Osteoblast (primary cell): ENCODE results near the gene DENND5A. TPM values are rescaled to one million over a fixed set of nuclear protein-coding genes. Genes with fewer than 3 reads are reported as not detected.
A peak's percentile ranks its signal among the peaks of the same experiment; 100 is the strongest.

ENCODE experiments used
- DNase-seq: peaks from one replicate; pipeline ENCODE4 v3.0.0; 2011; ENCODE audit warnings: low spot score, mixed read lengths; ENCODE audit not compliant: insufficient read length; ENCODE audit errors: missing footprints
- H2AFZ ChIP-seq: 2 replicates; pipeline ENCODE4 v1.6.0; 2011; ENCODE audit warnings: mild to moderate bottlenecking, low read length
- H3K27ac ChIP-seq: 2 replicates; pipeline ENCODE4 v1.5.1; 2011; ENCODE audit warnings: mild to moderate bottlenecking, low read depth, low read length, moderate library complexity
- H3K27me3 ChIP-seq: 2 replicates; pipeline ENCODE4 v1.6.0; 2012; ENCODE audit warnings: mild to moderate bottlenecking, control low read depth, inconsistent platforms, low read length, moderate library complexity; ENCODE audit not compliant: insufficient read depth
- H3K36me3 ChIP-seq: 2 replicates; pipeline ENCODE4 v1.5.1; 2011; ENCODE audit warnings: mild to moderate bottlenecking, low read length, control low read depth, moderate library complexity; ENCODE audit not compliant: insufficient read depth
- H3K4me1 ChIP-seq: 2 replicates; pipeline ENCODE4 v1.5.1; 2011; ENCODE audit warnings: mild to moderate bottlenecking, low read length, control low read depth, moderate library complexity; ENCODE audit not compliant: insufficient read depth
- H3K4me2 ChIP-seq: 2 replicates; pipeline ENCODE4 v1.6.0; 2011; ENCODE audit warnings: mild to moderate bottlenecking, low read length; ENCODE audit not compliant: insufficient read depth
- H3K4me3 ChIP-seq: fragments of 200-600 bp; sonication (generic); 3 replicates; pipeline ENCODE4 v1.5.1; 2012; ENCODE audit warnings: mild to moderate bottlenecking, low read length, inconsistent platforms; ENCODE audit not compliant: insufficient read depth
- H3K79me2 ChIP-seq: 2 replicates; pipeline ENCODE4 v1.6.0; 2012; ENCODE audit warnings: mild to moderate bottlenecking, low read length, control low read depth, inconsistent platforms; ENCODE audit not compliant: insufficient read depth
- H3K9me3 ChIP-seq: 2 replicates; pipeline ENCODE4 v1.5.1; 2011; ENCODE audit warnings: low read depth, low read length, control low read depth
- H4K20me1 ChIP-seq: 2 replicates; pipeline ENCODE4 v1.6.0; 2012; ENCODE audit warnings: mild to moderate bottlenecking, low read length, control low read depth; ENCODE audit not compliant: insufficient read depth
- CTCF ChIP-seq: IDR thresholded peaks from 2 replicates; pipeline ENCODE4 v1.5.1; 2011; ENCODE audit warnings: mild to moderate bottlenecking, low read depth, low read length, moderate library complexity; ENCODE audit errors: extremely low read depth
- total RNA-seq: library from RNA; depleted of rRNA; stranded (reverse); fragments of >200 nt; gene quantifications from 2 replicates; pipeline ENCODE4 v1.2.3, GENCODE V29; 2012

Gene DENND5A
- total RNA-seq, 1 donor: 183 TPM

- DNase-seq: no peak
- Histone ChIP-seq H2AFZ (no peak overlapping the region), H3K36me3 (no peaks in the 10 kb centered on the region), H3K9me3 (no peaks in the 10 kb centered on the region), H3K79me2 (peaks cover 18% of the 10 kb centered on the region), H3K4me2 (no peak overlapping the region), H3K27ac (no peak overlapping the region), H3K4me3 (no peak overlapping the region), H4K20me1 (peaks cover 2% of the 10 kb centered on the region), H3K27me3 (no peaks in the 10 kb centered on the region), H3K4me1 (peaks cover 5% of the 10 kb centered on the region)
- no peak for TF ChIP-seq CTCF
Observed at GRCh38 chr11:9267680-9268079, 2.5 kb upstream of the DENND5A start.

- H3K27me3 ChIP-seq: no peaks in the 10 kb centered on the region
- no peaks in the 10 kb centered on the region for H3K36me3 ChIP-seq
- peaks cover 25% of the 10 kb centered on the region for H3K79me2 ChIP-seq
- H2AFZ ChIP-seq: no peak overlapping the region
- H3K9me3 ChIP-seq: no peaks in the 10 kb centered on the region
- no peak for DNase-seq
- TF ChIP-seq CTCF: no peak
- H3K4me1 ChIP-seq: peaks cover 9% of the 10 kb centered on the region
- no peak overlapping the region for H3K4me3 ChIP-seq
- no peak overlapping the region for H3K27ac ChIP-seq
- H3K4me2 ChIP-seq: no peak overlapping the region
- peaks cover 9% of the 10 kb centered on the region for H4K20me1 ChIP-seq
Observed at GRCh38 chr11:9266926-9267325, 1.8 kb upstream of the DENND5A start.

GRCh38 chr11:9266132-9266736, 1.1 kb upstream of the DENND5A start:
- no peaks in the 10 kb centered on the region for H3K27me3 ChIP-seq
- H3K36me3 ChIP-seq: no peaks in the 10 kb centered on the region
- no peak for TF ChIP-seq CTCF
- DNase-seq: peak; percentile 50
- H3K4me1 ChIP-seq: peaks cover 13% of the 10 kb centered on the region
- H3K4me2 ChIP-seq: peak overlapping the region; percentile 76
- peaks cover 32% of the 10 kb centered on the region for H3K79me2 ChIP-seq
- H3K4me3 ChIP-seq: no peak overlapping the region
- no peak overlapping the region for H3K27ac ChIP-seq
- H2AFZ ChIP-seq: no peak overlapping the region
- no peaks in the 10 kb centered on the region for H3K9me3 ChIP-seq
- peaks cover 12% of the 10 kb centered on the region for H4K20me1 ChIP-seq

GRCh38 chr11:9264316-9265210, 587 bp downstream of the DENND5A start:
- Histone ChIP-seq H3K4me1 (peaks cover 16% of the 10 kb centered on the region), H4K20me1 (peaks cover 23% of the 10 kb centered on the region), H3K27me3 (no peaks in the 10 kb centered on the region), H3K9me3 (no peaks in the 10 kb centered on the region), H2AFZ (peak overlapping the region; percentile 75), H3K79me2 (peaks cover 49% of the 10 kb centered on the region), H3K27ac (peak overlapping the region; percentile 90), H3K4me3 (peak overlapping the region; percentile 93), H3K36me3 (no peaks in the 10 kb centered on the region), H3K4me2 (peak overlapping the region; percentile 91)
- TF ChIP-seq CTCF: no peak
- DNase-seq: peak; percentile 89
